ENCODE results near the gene NUP160. TPM values are rescaled to one million over a fixed set of nuclear protein-coding genes. Genes with fewer than 3 reads are reported as not detected.
A peak's percentile ranks its signal among the peaks of the same experiment; 100 is the strongest.
"Not testable (repeated sequence)": the region's sequence is repeated elsewhere in the genome, so short reads cannot be mapped to it uniquely, and the experiment has no call there.

Gene NUP160
- total RNA-seq, 1 experiment from 2014 or later, result 25.9 TPM

DNA sequence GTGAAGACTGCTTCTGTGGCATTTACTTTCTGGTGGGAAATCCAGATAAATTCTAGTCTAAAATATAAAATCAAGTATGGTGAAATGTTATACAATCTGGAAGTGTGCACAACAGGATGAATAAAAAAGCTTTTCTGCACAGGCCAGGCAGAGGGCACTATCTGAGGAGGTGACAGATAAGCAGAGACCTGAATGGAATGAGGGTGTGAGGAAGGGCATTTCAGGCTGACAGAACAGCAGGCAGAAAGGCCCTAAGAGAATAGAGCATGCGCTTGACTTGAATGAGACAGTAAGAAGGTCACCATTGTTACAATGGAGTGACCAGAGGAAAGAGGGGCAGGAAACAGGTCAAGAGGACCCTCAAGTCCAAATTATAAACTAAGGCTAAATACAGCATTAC lies 47.4 kb downstream of the NUP160 start:
- DNase-seq (ENCODE audit: low read depth), result no peak

DNA sequence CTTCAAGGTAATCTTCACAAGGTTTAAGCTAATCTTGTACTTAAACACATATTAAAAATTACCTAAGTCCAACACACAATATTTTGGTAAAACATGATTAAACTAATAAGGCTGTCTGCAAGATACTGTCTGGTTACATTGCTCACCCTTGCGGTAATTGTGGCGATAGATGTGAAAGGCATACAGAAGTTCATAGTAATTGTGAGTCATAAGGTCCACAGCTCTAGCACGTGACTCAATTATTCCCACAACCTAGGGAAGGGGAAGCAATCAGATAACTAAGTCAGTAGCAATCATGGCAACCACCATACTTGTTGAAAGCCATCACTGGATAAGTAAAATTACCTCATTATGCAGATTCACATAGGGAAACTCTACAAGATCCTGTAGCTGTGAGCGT lies 50.5 kb downstream of the NUP160 start:
- peak; percentile 87 for DNase-seq (ENCODE audit: low read depth)

DNA sequence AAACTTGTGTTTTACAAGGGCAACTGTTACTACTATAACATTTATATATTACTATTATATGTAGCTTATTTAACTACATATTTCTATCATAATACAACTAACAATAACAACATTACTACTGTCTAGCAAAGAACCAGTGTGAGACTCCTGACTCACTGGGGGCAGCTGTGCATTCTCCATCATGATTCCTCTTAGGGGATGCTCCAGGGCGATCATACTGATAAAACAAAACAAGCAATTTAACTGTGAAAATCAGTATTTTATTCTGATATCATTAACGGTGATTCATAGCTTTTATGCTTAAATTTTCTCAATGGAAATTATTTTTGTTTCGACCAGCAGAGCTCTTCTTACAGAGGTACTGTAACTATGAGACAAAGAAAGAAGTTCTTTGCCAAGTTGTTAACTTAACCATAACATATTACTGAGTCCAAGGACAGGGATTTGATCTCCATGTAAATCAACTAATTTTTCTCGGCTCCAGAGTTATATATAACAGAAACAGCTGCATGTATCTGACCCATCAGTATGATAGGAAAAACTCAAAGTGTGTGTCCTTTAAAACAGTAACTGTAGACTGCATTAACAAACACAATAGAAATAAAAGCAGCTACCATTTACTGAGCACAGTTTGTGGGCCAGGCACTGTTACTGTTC lies 56.2 kb downstream of the NUP160 start:
- DNase-seq (ENCODE audit: low read depth), result no peak

DNA sequence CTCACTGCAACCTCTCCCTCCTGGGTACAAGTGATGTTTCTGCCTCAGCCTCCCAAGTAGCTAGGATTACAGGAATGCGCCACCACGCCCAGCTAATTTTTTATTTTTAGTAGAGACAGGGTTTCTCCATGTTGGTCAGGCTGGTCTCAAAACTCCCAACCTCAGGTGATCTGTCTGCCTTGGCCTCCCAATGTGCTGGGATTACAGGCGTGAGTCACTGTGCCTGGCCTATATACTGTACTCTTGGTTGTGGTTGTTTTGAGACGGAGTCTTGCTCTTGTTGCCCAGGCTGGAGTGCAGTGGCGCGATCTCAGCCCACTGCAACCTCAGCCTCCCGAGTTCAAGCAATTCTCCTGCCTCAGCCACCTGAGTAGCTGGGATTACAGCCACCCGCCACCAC lies 58.1 kb downstream of the NUP160 start:
- DNase-seq (ENCODE audit: low read depth), result not testable (repeated sequence)

DNA sequence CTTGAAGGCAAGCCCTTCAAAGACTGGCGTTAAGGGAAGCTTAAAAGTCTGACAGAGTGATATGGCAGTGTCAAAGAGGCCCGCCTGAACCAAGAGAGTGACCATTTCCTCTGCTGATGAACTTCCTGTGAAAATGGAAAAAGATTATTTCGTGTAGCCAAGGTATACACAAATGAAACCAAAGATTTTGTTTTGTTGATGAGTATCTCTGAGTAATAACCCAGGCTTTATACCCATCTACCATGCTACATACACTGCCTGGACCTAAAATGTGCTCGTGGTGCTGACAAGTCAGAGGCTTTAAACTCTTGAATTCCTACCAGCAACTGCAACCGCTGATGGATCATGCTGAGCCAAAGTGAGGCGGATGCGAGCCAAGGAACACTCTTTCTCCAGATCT lies 60.0 kb downstream of the NUP160 start:
- no peak for DNase-seq (ENCODE audit: low read depth)

DNA sequence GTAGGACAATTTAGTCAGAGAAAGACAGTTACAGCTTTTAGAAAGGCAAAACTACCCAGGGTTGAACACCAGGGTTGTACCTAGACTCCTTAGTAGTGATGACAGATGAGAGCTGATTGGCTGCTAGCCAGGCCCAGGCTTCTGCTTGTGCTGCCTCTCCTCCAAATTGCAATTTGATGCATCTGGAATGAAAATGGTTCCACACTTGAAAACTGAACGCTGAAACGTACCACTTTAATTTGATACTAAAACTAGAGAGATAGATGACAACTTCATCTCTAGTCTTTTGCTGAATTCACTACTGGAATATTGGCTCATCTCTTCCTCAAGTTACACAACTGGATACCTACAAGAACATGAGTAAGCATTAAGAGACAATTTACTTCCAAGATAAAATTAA lies 61.8 kb downstream of the NUP160 start:
- DNase-seq (ENCODE audit: low read depth), result no peak

DNA sequence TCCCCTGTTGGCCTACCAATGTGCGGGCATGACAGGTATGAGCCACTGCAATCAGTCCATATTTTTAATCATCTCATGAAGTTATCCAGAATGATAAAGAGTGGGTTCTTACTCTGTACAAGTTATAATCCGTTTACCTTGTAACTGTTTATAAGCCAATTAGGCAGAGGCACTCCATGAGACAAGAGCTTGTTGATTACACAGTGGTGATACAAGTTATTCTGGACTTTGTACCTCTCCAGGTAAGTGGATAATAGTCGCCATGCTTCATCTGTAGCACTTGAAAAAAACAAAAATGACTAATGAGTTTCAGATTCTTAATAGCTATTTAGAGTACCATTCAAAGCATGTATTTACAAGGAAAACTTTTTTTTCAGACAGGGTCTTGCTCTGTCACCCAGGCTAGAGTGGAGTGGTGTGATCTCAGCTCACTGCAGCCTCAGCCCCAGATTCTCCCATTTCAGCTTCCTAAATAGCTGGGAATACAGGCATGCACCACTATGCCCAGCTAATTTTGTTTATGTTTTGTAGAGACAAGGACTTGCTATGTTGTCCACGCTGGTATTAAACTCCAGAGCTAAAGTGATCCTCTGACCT lies 63.3 kb downstream of the NUP160 start:
- no peak for DNase-seq (ENCODE audit: low read depth)

DNA sequence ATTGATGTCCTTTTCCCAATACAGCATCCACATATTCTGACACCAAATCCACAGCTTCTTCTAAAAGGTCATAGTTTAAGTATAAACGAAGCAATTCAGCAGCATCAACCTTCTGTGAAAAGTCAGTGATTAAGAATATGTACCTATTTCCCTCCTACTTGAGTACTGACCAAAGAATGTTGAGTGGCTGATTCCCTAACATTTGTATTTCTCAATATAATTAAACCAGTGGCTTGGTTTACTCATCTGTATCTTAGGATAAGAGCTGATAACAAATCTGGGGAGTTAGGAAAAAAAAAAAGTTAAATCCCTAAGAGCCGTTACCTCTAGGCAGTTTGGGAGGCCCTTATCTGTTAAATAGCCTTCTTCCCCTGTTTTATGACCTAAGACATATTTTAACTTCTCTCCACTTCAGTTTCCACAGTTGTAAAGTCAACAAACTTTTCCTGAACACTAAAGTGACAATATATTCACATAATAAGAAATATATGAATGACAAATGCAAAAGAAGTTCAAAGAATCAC lies 65.0 kb downstream of the NUP160 start:
- no peak for DNase-seq (ENCODE audit: low read depth)

DNA sequence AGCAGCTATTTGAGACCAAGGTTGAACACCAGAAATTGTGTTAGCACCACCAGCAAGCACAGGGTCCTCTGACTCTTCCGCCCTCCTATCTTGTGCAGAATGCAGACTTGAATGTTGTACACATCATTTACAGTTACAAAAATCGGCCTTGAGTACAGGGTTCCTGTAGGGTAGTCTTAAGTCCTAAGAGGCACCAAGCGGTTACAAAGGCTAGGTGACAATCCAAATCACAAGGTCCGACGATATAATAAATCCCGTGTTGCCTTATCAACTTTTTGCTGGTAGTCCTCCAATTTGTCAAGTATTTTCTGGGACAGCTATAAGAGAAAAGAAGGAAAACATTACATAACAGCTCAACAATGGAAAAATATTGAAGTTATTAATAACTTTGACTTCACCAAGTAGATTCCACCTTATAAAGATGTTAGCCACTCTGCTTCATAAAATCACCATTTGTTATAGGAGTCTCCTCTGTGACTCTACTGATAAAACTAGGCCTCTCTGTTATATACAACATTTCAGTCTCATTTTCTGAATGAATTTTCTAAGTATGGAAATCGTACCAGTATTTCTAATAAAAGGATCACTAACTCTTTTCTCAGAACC lies 69.2 kb downstream of the NUP160 start:
- DNase-seq (ENCODE audit: low read depth), result no peak

DNA sequence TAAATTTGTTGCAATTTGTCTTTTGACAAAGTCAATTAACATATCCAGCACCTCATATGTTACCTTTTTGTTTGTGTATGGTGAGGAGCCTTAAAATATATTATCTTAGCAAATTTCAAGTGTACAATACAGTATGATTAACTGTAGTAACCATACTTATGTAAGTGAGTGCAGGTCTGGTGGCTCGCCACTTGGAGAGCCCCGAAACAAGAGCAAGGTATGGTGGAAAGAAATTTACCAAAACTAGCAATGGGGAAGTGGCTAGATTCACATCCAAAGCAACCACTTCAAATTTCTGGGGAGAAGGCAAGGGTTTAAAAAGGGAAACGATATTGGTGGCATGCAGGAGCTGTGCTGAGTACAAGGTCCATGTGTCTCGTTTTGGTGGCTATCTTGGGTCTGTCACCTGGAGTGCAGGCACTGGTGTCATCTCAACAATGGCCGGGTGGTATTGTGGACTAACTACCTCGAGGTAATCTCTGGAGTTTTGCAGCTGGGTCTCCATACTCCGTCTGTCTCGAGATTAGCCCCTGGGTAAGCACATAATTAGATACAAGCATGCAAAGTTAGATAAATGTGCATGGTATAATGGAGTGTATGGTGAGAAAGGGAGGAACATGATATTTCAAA lies 72.8 kb downstream of the NUP160 start:
- DNase-seq (ENCODE audit: low read depth), result no peak

DNA sequence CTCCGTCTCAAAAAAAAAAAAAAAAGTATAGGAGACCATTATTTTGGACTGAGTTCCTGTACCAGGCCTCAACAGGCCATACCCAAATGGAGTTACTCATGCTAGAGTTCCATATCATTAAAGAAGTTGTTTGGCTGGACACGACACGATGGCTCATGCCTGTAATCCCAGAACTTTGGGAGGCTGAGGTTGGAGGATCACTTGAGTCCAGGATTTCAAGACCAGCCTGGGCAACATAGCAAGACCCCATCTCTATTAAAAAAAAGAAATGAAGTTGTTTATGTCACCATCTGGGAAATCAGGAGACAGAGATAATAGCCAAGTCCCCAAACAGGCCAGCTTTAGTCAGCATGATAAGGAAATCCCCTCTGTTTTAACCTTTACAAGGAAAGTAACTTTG lies 74.3 kb downstream of the NUP160 start:
- no peak for DNase-seq (ENCODE audit: low read depth)

DNA sequence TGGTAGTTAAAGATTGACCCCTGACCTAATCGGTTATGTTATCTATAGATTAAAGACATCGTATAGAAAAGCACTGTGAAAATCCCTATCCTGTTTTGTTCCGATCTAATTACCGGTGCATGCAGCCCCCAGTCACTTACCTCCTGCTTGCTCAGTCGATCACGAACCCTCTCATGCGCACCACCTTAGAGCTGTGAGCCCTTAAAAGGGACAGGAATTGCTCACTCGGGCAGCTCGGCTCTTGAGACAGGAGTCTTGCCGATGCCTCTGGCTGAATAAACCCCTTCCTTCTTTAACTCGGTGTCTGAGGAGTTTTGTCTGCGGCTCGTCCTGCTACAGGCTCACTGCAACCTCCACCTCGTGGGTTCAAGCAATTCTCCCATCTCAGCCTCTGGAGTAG lies 78.6 kb downstream of the NUP160 start:
- DNase-seq (ENCODE audit: low read depth), result not testable (repeated sequence)

DNA sequence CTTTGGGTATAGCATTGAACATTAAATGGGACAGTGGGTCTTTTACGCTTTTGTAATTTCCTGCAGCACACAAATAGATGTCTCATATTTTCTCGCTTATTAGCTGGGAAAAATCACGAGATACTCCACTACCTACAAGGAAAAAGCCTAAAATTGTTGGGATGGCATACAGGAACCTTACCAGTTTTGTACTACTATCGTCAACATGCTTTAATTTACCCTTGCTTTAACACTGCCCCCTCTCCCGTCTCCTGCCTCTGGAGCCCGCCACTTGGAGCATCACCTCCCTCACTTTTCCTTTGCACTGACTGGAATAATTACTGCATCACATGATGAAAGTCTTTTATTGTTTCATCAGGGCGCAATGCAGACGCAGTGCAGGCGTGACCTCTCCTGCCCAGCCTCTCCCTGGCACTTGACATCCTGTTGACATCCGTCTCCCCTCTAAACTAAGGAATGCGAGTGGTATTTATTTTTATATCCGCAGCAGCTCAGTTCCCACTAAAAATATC lies 80.0 kb downstream of the NUP160 start:
- peak; percentile 85 for DNase-seq (ENCODE audit: low read depth)

DNA sequence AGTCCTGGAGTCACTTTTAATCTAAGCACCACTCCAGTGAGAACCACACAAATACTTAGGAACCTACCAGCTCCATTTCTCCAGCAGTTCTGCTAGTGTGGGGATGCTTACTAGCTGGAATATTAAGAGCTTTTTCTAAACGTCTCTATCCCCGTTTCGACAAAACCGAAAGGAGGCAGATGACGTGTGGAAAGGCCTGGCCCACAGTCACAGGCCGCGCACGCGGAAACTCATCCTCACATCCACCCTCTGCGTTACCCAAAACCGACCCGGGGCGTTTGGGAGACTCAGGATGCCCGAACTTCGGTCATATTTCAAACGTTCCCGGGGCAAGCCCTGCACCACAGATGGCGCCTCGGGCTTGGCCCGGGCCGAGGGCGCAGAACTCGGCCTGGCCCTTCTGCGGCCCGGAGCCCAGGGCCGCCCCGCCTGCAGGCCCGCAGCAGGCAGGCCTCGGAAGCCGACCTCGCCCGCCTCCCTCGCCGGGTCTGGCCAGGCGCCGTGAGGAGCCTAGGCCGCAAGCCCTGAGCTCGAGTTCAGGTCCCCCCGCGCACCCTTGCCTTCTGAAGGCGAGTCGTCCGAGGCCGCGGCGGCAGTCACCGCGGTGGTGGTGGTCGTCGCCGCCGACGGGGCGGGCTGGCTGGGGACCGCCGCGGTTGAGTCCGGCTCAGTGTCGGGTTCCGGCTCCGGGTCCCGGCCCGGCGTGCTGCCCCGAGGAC lies 81.5 kb downstream of the NUP160 start:
- DNase-seq (ENCODE audit: low read depth), result peak; percentile 30

DNA sequence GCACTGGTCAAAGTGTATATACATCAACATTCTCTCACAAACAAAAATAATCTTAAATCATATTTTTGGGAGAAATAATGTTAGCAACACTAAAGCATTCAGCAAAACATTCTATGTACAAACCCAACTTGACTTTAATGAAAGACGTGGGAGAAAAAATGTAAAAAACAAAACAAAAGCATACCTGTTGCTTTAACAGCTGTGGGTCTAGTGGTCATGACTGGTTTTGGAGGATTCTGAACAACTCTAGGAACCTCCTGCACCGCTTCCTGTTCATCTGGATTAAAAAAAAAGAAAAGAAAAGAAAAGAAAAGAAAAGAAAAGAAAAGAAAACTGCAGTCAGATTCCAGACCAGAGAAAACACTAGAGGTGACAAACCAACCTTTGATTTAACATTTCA lies 83.1 kb downstream of the NUP160 start:
- no peak for DNase-seq (ENCODE audit: low read depth)

DNA sequence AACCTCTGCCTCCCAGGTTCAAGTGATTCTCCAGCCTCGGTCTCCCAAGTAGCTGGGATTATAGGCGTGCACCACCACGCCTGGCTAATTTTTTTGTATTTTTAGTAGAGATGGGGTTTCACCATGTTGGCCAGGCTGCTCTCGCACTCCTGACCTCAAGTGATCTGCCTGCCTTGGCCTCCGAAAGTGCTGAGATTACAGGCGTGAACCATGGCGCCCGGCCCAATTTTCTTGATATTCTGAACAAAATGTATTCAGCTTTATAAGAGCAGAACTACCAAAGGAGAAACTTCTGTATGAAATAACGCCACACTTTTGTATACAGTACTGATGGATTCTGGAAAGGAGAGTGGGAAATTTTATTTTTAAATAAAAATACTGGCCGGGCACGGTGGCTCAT lies 88.9 kb downstream of the NUP160 start:
- not testable (repeated sequence) for DNase-seq (ENCODE audit: low read depth)

DNA sequence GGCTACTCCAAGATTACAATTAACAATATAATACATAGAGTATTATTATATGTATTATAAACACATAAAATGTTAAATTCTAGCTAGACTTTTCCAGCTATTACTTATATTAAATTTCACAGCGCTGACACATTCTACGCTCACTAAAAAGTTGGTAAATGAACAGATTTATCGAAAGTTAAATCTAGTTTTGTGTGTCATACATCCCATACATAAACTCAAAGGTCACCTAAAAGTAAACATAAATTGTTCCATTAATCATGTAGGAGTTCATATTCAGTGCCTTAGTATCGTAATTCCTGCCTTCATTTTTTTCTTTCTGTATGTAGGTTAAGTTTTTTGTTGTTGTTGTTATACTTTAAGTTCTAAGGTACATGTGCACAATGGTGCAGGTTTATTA lies 91.9 kb downstream of the NUP160 start:
- no peak for DNase-seq (ENCODE audit: low read depth)

DNA sequence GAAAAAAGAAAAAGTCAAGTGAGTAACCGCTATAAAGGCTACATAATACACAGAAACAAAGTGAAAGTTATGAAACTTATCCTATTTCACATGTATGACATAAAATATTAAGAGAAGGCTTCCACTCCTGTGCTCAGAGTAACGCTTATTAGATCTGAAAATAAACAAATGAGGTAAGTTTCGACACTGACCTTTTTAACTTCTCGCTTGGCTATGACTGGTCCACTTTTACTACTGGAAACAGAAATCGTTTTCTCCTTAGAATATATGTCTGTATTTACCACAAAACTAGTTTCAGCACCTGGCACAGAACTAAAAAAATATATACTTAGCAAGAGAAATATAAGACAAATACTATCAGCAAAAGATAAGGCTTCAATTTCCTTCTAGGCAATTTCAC lies 97.4 kb downstream of the NUP160 start:
- DNase-seq (ENCODE audit: low read depth), result no peak

DNA sequence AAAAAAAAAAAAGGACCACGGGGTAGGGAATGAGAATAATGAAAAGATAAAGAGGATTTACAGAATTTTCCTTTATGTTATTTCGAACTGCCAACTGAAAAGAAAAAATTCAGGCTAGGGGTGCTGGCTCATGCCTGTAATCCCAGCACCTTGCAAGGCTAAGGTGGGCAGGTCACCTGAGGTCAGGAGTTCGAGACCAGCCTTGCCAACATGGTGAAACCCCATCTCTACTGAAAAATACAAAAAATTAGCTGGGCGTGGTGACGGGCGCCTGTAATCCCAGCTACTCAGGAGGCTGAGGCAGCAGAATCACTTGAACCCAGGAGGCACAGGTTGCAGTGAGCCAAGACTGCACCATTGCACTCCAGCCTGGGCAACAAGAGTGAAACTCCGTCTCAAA lies 105.7 kb downstream of the NUP160 start:
- DNase-seq (ENCODE audit: low read depth), result not testable (repeated sequence)

DNA sequence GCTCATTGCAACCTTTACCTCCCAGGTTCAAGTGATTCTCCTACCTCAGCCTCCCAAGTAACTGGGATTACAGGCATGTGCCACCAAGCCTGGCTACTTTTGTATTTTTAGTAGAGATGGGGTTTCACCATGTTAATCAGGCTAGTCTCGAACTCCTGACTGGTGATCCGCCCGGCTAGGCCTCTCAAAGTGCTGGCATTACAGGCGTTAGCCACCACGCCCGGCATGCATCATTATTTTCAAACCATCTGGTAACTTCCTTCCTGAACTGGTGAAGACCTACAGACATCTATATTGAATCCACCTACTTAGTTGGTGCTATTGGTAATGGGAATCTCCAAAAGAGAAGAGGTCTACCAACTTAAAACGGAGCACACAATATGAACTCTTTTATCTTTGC lies 110.3 kb downstream of the NUP160 start:
- DNase-seq (ENCODE audit: low read depth), result not testable (repeated sequence)

DNA sequence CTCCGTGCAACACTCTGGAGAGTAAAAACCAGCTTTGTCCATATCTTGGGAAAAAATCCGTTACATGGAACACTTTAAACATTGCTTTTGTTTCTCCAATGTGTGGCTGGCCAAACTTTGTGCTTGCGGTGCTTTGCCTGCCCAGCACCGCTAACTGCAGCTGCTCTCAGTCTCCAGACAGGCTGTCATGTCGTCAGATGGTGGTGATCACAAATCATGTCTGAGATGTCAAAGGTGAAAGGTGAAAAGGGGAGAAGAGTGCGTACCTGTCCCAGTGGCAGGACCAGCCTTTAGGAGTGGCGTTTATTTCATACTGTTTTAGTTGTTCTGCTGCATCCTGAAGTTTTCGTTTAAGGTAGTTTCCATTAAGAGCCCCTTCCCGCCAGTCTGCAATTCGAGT lies 115.9 kb downstream of the NUP160 start:
- DNase-seq (ENCODE audit: low read depth), result no peak

Data from HT1080 (cell line).